ENCODE measurements around the gene FLNB. TPM values are rescaled to one million over a fixed set of nuclear protein-coding genes. Genes with fewer than 3 reads are reported as not detected.

The FLNB gene
- total and polyA plus RNA-seq, 10 of the 15 experiments (the other 5 are each of a cell fraction or from before 2014, with no cell fraction given) = 13.6 to 51.8 (median 26.4) TPM

GRCh38 chr3:58124387-58124786 is 116.2 kb downstream of the FLNB start:
- no peaks in the 10 kb centered on the region; the same call in 1 of the 2 replicates for H3K4me1 ChIP-seq (ENCODE audit: control insufficient read depth, insufficient read depth, low read length)
- ChIA-PET POLR2A (no interaction called here), RAD21 (ENCODE audit: unreplicated experiment) (no interaction called here), SMC1A (ENCODE audit: uncharacterized antibody, unreplicated experiment) (no interaction called here), CTCF (no interaction called here)
- FAIRE-seq (no peak), ATAC-seq (no peak), DNase-seq (ENCODE audit: low read depth, low spot score) (no peak)
- H3K4me3 ChIP-seq = no peak overlapping the region
- no peak overlapping the region for H3K4me2 ChIP-seq (ENCODE audit: control insufficient read depth, insufficient read depth)
- no peaks in the 10 kb centered on the region for H3K79me2 ChIP-seq (ENCODE audit: control insufficient read depth, insufficient read depth, low read length)
- H2AFZ ChIP-seq (ENCODE audit: control insufficient read depth, low read depth, low read length) = no peak overlapping the region
- no peak overlapping the region for H3K9ac ChIP-seq (ENCODE audit: control insufficient read depth, insufficient read depth, low read length)
- H3K36me3 ChIP-seq (ENCODE audit: control insufficient read depth in 2 of 2, insufficient read depth in 2 of 2, low read length in 1 of 2) = peaks cover 14 to 16% of the 10 kb centered on the region in 2 experiments; a peak in 3 of 4 replicates
- intact Hi-C loops (cut with micrococcal nuclease; ENCODE audit: unreplicated experiment) = no loop called here
- H3K27ac ChIP-seq (ENCODE audit: control insufficient read depth, insufficient read depth) = no peak overlapping the region
- no TSS peak for BruUV-seq (replicated peaks)
- no peaks in the 10 kb centered on the region for H4K20me1 ChIP-seq (ENCODE audit: control insufficient read depth, insufficient read depth)
- no peaks in the 10 kb centered on the region for H3K27me3 ChIP-seq (replicated peaks in 1 of 2; ENCODE audit: control insufficient read depth in 2 of 2, insufficient read depth in 2 of 2, low read length in 1 of 2)
- in situ Hi-C loops (cut with MboI) = no loop called here
- H3K9me3 ChIP-seq (replicated peaks; ENCODE audit: control insufficient read depth, insufficient read depth, low read length) = no peaks in the 10 kb centered on the region
- WGBS (ENCODE audit: insufficient coverage, insufficient replicate concordance, low lambda C conversion rate, missing lambda C conversion rate) = 87% methylated on average over 8 of the region's 8 CpGs
- TF ChIP-seq HDAC6 (IDR thresholded peaks at IDR 0.05; ENCODE audit: unreplicated experiment) = no peak
- no peak for TF ChIP-seq REST (IDR thresholded peaks at IDR 0.05; ENCODE audit: low read depth, low read length)
- no peak for TF ChIP-seq ZBTB4 (CRISPR knock-in tag; IDR thresholded peaks at IDR 0.05)
- TF ChIP-seq TCF12 (IDR thresholded peaks at IDR 0.05; ENCODE audit: low read depth, low read length) = no peak
- TF ChIP-seq RBBP5 (conservative IDR thresholded peaks at IDR 0.05) = no peak
- no peak for TF ChIP-seq TCF3 (IDR thresholded peaks at IDR 0.05; ENCODE audit: borderline replicate concordance, insufficient read depth, low read depth, low read length)
- TF ChIP-seq, protein P1, sequence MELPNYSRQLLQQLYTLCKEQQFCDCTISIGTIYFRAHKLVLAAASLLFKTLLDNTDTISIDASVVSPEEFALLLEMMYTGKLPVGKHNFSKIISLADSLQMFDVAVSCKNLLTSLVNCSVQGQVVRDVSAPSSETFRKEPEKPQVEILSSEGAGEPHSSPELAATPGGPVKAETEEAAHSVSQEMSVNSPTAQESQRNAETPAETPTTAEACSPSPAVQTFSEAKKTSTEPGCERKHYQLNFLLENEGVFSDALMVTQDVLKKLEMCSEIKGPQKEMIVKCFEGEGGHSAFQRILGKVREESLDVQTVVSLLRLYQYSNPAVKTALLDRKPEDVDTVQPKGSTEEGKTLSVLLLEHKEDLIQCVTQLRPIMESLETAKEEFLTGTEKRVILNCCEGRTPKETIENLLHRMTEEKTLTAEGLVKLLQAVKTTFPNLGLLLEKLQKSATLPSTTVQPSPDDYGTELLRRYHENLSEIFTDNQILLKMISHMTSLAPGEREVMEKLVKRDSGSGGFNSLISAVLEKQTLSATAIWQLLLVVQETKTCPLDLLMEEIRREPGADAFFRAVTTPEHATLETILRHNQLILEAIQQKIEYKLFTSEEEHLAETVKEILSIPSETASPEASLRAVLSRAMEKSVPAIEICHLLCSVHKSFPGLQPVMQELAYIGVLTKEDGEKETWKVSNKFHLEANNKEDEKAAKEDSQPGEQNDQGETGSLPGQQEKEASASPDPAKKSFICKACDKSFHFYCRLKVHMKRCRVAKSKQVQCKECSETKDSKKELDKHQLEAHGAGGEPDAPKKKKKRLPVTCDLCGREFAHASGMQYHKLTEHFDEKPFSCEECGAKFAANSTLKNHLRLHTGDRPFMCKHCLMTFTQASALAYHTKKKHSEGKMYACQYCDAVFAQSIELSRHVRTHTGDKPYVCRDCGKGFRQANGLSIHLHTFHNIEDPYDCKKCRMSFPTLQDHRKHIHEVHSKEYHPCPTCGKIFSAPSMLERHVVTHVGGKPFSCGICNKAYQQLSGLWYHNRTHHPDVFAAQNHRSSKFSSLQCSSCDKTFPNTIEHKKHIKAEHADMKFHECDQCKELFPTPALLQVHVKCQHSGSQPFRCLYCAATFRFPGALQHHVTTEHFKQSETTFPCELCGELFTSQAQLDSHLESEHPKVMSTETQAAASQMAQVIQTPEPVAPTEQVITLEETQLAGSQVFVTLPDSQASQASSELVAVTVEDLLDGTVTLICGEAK (IDR thresholded peaks at IDR 0.05; ENCODE audit: borderline replicate concordance) = no peak
- TF ChIP-seq JUND (IDR thresholded peaks at IDR 0.05; ENCODE audit: low read depth, low read length) = no peak
- TF ChIP-seq FOXM1 (IDR thresholded peaks at IDR 0.05; ENCODE audit: low read depth, low read length) = no peak
- TF ChIP-seq, protein P2, sequence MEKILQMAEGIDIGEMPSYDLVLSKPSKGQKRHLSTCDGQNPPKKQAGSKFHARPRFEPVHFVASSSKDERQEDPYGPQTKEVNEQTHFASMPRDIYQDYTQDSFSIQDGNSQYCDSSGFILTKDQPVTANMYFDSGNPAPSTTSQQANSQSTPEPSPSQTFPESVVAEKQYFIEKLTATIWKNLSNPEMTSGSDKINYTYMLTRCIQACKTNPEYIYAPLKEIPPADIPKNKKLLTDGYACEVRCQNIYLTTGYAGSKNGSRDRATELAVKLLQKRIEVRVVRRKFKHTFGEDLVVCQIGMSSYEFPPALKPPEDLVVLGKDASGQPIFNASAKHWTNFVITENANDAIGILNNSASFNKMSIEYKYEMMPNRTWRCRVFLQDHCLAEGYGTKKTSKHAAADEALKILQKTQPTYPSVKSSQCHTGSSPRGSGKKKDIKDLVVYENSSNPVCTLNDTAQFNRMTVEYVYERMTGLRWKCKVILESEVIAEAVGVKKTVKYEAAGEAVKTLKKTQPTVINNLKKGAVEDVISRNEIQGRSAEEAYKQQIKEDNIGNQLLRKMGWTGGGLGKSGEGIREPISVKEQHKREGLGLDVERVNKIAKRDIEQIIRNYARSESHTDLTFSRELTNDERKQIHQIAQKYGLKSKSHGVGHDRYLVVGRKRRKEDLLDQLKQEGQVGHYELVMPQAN (conservative IDR thresholded peaks at IDR 0.05) = no peak
- TF ChIP-seq SMC3 (IDR thresholded peaks at IDR 0.05; ENCODE audit: borderline replicate concordance, low read length) = no peak

Measured in GM12878 (cell line).